Melanocyte of skin (primary cell): ENCODE measurements around the gene ARHGAP11A. TPM values are rescaled to one million over a fixed set of nuclear protein-coding genes. Genes with fewer than 3 reads are reported as not detected.

Source experiments
- small RNA-seq, 2 donors: library from RNA; depleted of rRNA; stranded (forward); fragments of <200 nt; gene quantifications; one replicate each; pipeline ENCODE3, GENCODE V24; 2012
- total RNA-seq, 2 donors: library from RNA; depleted of rRNA; stranded (reverse); fragments of >200 nt; gene quantifications; 2 replicates each; pipeline ENCODE4 v1.2.3, GENCODE V29; 2012

Gene ARHGAP11A
- 10 to 100 TPM in 1 of 2 donors, 1 to 10 TPM in 1; 10.0 to 23.6 TPM for total RNA-seq

GRCh38 chr15:32615051-32615870 lies at the start of gene ARHGAP11A:
ARHGAP11A (plus strand) TSS chr15:32615504; CDS start chr15:32616212, 708 bp downstream.

GRCh38 chr15:32593151-32593550 lies 22.2 kb upstream of the ARHGAP11A start, which contains the start of gene GOLGA8N:
GOLGA8N (plus strand) TSS chr15:32593456.

GRCh38 chr15:32641517-32642059 lies 26.3 kb downstream of the ARHGAP11A start, which contains the start of gene SCG5:
SCG5 (plus strand) TSS chr15:32641710; CDS start chr15:32643593, 1,883 bp downstream.

Small RNA genes within 50 kb of the gene (small RNA-seq; reads per million reads assigned to genes)
- gene RN7SL286P: 0 reads per million in 2 donors

Other genes starting within 250 kb of the ARHGAP11A start
- under 1 TPM in 1 of 2 donors, not detected in 1; under 0.01 TPM for gene GOLGA8K, start 212.2 kb upstream of the ARHGAP11A start, total RNA-seq
- gene GOLGA8O, start 159.9 kb upstream of the ARHGAP11A start, total RNA-seq: under 1 TPM; 0.67 to 0.69 TPM
- gene GOLGA8N, start 22.0 kb upstream of the ARHGAP11A start, total RNA-seq: 1 to 10 TPM in 1 of 2 donors, under 1 TPM in 1; 0.33 to 3.4 TPM
- gene SCG5, start 26.2 kb downstream of the ARHGAP11A start, total RNA-seq: under 1 TPM; 0.33 to 0.69 TPM
- under 1 TPM; under 0.01 TPM for gene GREM1, start 102.5 kb downstream of the ARHGAP11A start, total RNA-seq